Pulmonary artery endothelial cell (primary cell): ENCODE data around the gene TMEM229B. TPM values are rescaled to one million over a fixed set of nuclear protein-coding genes. Genes with fewer than 3 reads are reported as not detected.
"Not testable (repeated sequence)": the region's sequence is repeated elsewhere in the genome, so short reads cannot be mapped to it uniquely, and the experiment has no call there.

Source experiments
- DNase-seq: peaks from one replicate; pipeline ENCODE4 v3.0.0-alpha.2; 2011; ENCODE audit warnings: low read depth, low spot score
- total RNA-seq: library from RNA; depleted of rRNA; stranded (reverse); fragments of >200 nt; gene quantifications from 2 replicates; pipeline ENCODE4 v1.2.3, GENCODE V29; 2014

Gene TMEM229B
- total RNA-seq, 1 donor from 2014 or later: 0.07 TPM

DNA sequence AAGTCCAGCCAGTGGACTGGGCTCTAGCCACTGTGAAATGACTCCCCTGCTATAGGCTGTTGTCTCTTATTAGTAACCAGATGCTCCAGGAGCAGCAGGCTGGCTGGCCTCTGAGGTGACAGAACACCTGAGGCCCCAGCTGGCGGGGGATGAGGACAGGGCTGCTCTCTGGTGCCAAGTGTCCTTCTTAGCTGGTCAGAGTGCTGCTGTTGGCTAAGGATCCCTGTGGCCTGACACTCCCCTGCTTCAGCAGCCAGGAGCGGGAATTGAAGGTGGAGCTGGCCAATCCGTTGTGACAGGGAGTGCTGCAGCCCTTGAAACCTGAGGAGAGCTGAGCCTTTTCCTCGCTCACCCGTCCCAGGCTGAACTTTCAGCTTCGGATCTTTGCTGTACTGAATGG is 30.7 kb downstream of the TMEM229B start:
- no peak for DNase-seq

GRCh38 chr14:67456732-67457131 is 31.8 kb downstream of the TMEM229B start:
- no peak for DNase-seq

DNA sequence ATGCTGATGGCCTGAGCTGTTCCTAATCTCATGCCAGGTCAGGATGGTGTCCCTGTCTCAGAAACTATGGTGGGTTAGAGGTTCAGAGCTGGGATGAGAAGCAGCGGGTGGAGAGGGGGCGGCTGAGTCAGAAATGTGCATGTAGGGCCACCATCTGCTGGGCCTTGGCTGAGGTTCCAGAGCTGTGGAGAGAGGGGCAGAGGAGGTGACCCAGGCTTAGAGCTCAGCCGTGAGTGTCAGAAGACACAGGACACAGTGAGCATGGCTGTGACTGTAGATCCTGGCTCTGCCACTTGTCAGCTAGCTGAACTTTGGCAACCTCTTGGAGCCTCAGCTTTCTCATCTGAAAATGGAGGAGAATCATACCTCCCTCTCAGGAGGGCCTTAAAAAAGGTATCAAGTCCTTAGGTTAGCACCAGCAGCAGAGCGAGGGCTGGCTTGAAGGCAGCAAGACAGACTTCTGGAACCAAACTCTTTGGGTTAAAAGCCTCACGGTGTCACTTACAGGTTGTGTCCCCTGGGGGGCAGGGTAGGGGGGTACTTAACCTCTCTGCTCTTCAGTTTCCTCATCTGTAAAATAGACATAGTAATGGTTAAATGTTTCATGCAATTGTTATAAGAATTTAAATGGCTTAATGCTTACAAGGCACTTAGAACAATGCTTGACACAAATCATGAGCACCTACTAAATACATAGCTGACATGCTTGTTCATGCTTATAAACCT is 34.8 kb downstream of the TMEM229B start:
- DNase-seq: no peak

DNA sequence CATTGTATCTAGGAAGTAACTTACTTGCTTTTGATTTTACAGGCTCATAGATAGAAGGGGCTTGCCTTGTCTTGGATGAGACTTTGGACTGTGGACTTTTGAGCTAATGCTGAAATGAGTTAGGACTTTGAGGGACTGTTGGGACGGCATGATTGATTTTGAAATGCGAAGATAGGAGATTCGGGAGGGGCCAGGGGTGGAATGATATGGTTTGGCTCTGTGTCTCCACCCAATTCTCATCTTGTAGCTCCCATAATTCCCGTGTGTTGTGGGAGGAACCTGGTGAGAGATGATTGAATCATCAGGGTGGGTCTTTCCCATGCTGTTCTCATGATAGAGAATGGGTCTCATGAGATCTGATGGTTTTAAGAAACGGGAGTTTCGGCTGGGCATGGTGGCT is 36.9 kb downstream of the TMEM229B start:
- not testable (repeated sequence) for DNase-seq

DNA sequence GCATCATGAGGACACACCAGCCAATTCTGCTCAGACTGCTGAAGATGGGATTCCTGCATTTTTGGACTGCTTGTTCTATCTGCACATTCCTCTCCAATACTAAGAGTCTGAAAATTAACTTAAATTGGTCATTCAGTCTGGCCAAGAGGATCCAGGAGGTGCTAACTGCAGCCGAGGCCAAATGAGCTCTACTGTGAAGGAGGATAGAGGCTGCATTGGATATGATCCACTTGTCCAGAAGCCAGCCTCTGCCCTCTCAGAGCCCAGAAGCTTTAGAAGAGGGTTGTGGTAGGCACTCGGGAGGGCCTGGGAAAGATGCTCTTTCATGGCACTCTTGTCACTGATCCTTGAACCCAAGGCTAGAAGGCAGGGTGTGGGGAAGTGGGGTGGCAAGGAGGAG is 39.4 kb downstream of the TMEM229B start:
- no peak for DNase-seq

GRCh38 chr14:67447033-67447381 is 41.5 kb downstream of the TMEM229B start:
- no peak for DNase-seq

- DNase-seq: no peak
These were observed 42.0 kb downstream of the TMEM229B start for GRCh38 chr14:67446371-67447032.

DNA sequence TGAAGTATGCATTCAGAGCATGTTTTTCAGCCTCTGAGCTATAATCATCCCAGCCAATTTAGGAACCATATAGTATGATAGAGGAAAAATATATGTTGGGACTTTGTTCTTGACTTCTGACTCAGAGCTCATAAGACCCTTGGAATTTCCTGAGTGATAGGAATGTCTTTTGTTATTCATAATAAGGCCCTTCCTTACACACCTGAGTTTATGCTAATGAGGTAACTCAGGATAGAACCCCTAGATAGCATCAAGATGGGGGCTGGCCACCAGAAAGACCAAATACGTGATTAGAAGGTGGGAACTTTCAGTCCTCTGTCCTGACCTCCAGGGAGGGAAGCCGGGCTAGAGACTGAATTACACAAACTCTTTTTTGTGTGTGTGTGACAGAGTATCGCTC is 44.1 kb downstream of the TMEM229B start:
- DNase-seq: no peak

DNA sequence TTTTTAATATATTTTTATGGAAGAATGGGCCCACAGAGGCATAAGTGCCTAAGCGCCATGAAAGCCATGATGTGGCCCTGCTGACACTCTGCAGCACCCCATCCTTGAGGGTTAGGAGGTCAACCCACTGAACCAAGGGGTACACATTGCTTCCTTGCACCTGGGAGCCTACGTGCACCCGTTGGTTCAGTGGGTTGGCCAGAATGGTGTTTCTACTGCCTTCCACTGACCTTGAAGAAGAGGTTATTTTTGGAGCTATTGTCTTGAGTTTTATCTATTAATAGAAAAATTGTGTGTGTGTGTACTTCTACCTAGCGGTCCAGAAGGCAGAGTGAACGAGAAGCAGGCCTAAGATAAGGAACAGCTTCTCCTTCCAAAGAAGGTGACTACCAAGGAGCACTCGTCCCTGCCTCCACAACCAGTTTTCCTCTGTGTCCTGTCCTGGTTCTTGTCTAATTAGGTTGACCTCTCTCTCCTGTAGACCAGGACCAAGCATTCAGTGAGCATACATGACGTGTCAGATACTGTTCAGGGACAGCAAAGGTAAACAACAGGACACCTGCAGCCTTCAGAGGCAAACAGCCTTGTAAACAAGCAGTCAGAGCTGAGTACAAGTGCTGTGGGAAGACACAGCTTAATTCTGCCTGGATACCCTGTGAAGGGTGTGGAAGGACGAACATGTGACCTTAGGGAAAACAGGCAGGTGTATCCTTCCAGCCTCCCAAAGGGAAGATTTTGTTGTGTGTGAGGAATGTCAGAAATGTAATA is 46.2 kb downstream of the TMEM229B start:
- no peak for DNase-seq

DNA sequence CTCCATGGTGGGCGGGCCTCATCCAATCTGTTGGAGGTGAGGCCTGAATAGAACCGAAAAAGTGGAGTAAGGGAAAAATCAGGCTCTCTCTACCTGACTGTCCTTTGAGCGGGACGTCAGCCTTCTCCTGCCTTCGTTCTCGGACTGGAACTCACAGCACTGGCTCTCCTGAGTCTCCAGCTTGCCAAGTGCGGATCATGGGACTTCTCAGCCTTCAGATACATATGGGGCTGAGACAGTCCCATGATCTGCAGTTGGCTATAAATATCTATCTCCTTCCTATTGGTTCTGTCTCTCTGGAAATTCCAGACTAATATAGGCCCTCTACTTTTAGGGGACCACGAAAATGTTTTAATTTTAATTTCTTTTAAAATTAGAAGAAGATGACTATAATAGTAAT is 46.8 kb downstream of the TMEM229B start:
- no peak for DNase-seq

DNA sequence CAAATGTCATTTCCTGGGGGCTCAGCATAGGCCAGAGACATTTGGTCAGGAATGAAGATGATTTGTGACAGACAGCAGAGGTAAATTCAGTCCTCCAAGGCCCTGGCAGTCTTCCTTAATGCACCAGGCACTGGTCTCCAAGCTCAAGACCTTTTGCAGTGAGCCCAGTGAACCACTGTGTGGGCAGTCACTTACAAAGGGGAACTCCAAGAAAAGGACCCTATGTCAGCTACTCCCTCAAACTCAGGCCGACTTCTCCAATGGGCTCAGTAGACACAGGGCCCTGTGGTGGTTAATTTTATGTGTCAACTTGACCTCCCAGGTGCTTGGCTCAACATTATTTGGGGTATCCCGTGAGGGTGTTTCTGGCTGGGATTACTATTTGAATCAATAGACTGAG is 47.3 kb downstream of the TMEM229B start:
- DNase-seq: no peak

DNA sequence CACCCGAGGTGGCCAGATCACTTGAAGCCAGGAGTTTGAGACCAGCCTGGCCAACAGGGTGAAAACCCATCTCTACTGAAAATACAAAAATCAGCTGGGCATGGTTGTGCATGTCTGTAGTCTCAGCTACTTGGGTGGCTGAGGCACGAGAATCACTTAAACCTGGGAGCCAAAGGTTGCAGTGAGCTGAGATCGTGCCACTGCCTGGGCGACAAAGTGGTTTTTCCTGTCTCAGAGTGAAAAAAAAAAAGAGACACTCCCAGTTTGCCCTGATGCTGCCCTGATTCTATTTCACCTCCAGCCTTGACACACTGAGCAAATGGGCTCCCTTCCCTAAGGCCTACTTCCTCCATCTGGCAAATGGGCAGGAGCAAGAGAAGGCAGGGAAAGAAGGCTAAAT is 48.0 kb downstream of the TMEM229B start:
- DNase-seq: no peak

DNA sequence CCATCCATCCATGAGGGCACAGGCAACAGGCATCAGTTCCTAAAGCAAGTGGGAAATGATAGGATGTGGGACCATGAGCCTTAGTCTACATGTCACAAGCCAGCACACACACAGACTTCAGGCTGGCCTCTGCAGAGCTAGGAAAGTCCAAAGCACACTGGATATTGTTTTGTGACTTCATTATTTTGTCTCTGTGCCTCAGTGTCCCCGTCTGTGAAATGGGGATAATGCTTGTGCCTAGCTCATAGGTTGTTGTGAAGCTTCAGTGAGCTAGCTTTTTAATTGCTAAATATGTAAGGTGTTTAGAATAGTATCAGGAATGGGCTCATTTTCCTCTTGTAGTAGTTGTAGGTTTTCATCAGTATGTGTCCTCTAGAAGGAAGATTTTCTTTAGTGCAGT is 49.6 kb downstream of the TMEM229B start:
- no peak for DNase-seq

DNA sequence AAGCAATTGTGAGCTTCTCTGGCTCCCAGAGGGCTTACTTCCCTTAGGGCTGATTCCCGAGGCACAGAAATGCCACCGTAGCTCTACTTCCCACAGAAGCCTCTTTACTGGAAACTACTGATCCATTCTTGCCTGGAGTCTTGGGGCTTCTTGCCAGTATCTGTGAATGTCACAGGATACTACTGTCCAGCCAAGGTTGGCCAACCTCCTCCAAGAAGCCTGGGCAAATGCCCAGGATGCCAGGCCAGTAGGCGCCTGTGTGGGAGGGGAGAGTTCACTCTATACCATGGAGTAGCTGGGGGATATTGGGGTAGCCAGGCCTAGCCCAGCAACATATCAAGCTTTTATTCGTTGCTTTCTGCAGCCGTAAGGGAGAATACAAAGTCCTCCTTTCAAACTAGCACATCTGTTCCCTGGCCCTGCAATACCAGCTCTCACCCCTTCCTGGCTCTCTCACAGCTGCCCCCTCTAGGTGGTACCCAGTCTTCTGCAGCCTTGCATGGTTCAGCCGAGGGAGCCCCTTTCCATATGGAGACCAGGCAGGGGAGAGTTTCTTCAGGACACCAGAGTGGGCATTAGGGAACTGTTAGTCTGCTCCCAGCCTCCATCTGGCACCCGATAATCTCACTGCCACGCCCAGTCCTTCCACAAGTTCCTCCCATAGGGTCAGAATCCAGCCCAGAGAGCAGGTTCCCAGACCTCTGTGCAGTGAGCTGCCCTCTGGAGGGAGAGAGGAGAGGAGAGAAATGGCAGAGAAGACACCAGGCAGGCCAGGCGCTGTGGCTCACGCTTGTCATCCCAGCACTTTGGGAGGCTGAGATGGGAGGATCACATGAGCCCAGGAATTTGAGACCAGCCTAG is 52.3 kb downstream of the TMEM229B start:
- DNase-seq: no peak

GRCh38 chr14:67435603-67436002 is 52.9 kb downstream of the TMEM229B start:
- DNase-seq: no peak

- DNase-seq: no peak
These were observed 56.4 kb downstream of the TMEM229B start for GRCh38 chr14:67432050-67432564.

GRCh38 chr14:67429510-67430205 is 58.9 kb downstream of the TMEM229B start:
- DNase-seq: no peak

DNA sequence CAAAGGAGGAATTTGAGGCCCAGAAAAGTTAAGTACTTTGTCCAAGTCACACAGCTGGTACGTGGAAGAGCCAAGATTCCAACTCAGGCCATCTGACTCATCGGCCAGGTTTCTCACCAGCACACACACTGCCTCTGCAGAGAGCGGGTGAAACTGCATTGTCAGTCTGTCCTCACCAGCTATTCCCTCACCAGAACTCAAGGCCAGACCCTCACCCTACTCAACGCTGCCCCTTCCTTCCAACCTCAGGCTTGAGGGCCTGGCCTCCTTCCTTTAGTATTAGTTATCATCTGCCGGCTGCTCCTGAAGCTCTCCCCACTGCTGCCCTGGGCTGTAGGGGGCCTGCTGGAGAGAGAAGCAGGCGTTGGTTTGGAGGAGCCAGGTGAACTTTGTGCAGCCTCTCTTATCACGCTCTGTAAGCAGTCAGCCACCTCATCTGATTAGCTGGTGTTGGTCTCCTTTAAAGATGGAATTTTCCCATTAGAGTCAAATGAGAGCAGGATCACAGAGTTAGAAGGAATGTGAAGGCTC is 60.0 kb downstream of the TMEM229B start:
- DNase-seq: no peak

GRCh38 chr14:67426983-67427606 is 61.4 kb downstream of the TMEM229B start:
- peak; percentile 39 for DNase-seq

GRCh38 chr14:67426161-67426560 is 62.4 kb downstream of the TMEM229B start:
- no peak for DNase-seq
